Neural crest cell (in vitro differentiated cells): ENCODE measurements around the gene TNS3. TPM values are rescaled to one million over a fixed set of nuclear protein-coding genes. Genes with fewer than 3 reads are reported as not detected.

Experiments
- DNase-seq: peaks from one replicate; pipeline ENCODE4 v3.0.0; 2021; ENCODE audit warnings: low read depth, mixed read lengths, low spot score
- H3K27ac Mint-ChIP-seq: one replicate; pipeline ENCODE4 v1.8.0; 2021; ENCODE audit warnings: mild to moderate bottlenecking, mixed read lengths; ENCODE audit not compliant: unreplicated experiment
- H3K27me3 Mint-ChIP-seq: 2 replicates; pipeline ENCODE4 v1.8.0; 2021; ENCODE audit warnings: low read depth, mild to moderate bottlenecking, mixed read lengths
- H3K36me3 Mint-ChIP-seq: 2 replicates; pipeline ENCODE4 v1.8.0; 2021; ENCODE audit warnings: low read depth, mild to moderate bottlenecking, mixed read lengths
- H3K4me1 Mint-ChIP-seq: 2 replicates; pipeline ENCODE4 v1.8.0; 2021; ENCODE audit warnings: mixed read lengths
- H3K4me3 Mint-ChIP-seq: one replicate; pipeline ENCODE4 v1.8.0; 2021; ENCODE audit warnings: mild to moderate bottlenecking, mixed read lengths
- H3K9me3 Mint-ChIP-seq: 2 replicates; pipeline ENCODE4 v1.8.0; 2021; ENCODE audit warnings: mixed read lengths
- CTCF ChIP-seq: fragments of 200-600 bp; sonication (generic); conservative IDR thresholded peaks from 2 replicates; pipeline ENCODE4 v1.5.0; 2021; ENCODE audit warnings: antibody characterized with exemption, mild to moderate bottlenecking
- total RNA-seq: library from RNA; stranded (reverse); gene quantifications from 2 replicates; pipeline ENCODE4 v1.2.1, GENCODE V29; 2021

Gene TNS3
- total RNA-seq, 1 donor from 2014 or later = 26.4 TPM

GRCh38 chr7:47551668-47552440, 30.1 kb downstream of the TNS3 start:
- Mint-ChIP-seq H3K27ac (peak overlapping the region; percentile 38), H3K9me3 (no peaks in the 10 kb centered on the region), H3K27me3 (no peaks in the 10 kb centered on the region), H3K4me3 (no peak overlapping the region), H3K36me3 (no peaks in the 10 kb centered on the region), H3K4me1 (peaks cover 3% of the 10 kb centered on the region)
- no peak for DNase-seq
- no peak for TF ChIP-seq CTCF

- H3K36me3 Mint-ChIP-seq = no peaks in the 10 kb centered on the region
- H3K4me1 Mint-ChIP-seq = peaks cover 3% of the 10 kb centered on the region
- TF ChIP-seq CTCF = no peak
- DNase-seq = no peak
- H3K4me3 Mint-ChIP-seq = no peak overlapping the region
- no peak overlapping the region for H3K27ac Mint-ChIP-seq
- H3K9me3 Mint-ChIP-seq = no peaks in the 10 kb centered on the region
- H3K27me3 Mint-ChIP-seq = no peaks in the 10 kb centered on the region
These were observed 31.0 kb downstream of the TNS3 start for GRCh38 chr7:47550788-47551470.

GRCh38 chr7:47549916-47550315, 32.0 kb downstream of the TNS3 start:
- no peak overlapping the region for H3K4me3 Mint-ChIP-seq
- no peak overlapping the region for H3K27ac Mint-ChIP-seq
- H3K36me3 Mint-ChIP-seq = no peaks in the 10 kb centered on the region
- H3K9me3 Mint-ChIP-seq = no peaks in the 10 kb centered on the region
- DNase-seq = no peak
- no peak for TF ChIP-seq CTCF
- no peaks in the 10 kb centered on the region for H3K27me3 Mint-ChIP-seq
- peaks cover 3% of the 10 kb centered on the region for H3K4me1 Mint-ChIP-seq

- Mint-ChIP-seq H3K9me3 (no peaks in the 10 kb centered on the region), H3K27me3 (no peaks in the 10 kb centered on the region), H3K27ac (no peak overlapping the region), H3K4me1 (peaks cover 3% of the 10 kb centered on the region), H3K36me3 (no peaks in the 10 kb centered on the region), H3K4me3 (no peak overlapping the region)
- TF ChIP-seq CTCF = no peak
- DNase-seq = no peak
These were observed 32.5 kb downstream of the TNS3 start for GRCh38 chr7:47549397-47549796.

GRCh38 chr7:47548546-47548945, 33.4 kb downstream of the TNS3 start:
- H3K9me3 Mint-ChIP-seq = no peaks in the 10 kb centered on the region
- no peak for TF ChIP-seq CTCF
- DNase-seq = no peak
- H3K4me3 Mint-ChIP-seq = no peak overlapping the region
- no peaks in the 10 kb centered on the region for H3K27me3 Mint-ChIP-seq
- peaks cover 3% of the 10 kb centered on the region for H3K4me1 Mint-ChIP-seq
- H3K27ac Mint-ChIP-seq = no peak overlapping the region
- no peaks in the 10 kb centered on the region for H3K36me3 Mint-ChIP-seq
